IMR-90 (cell line): Measurements from ENCODE around the gene ANKRD40CL. TPM values are rescaled to one million over a fixed set of nuclear protein-coding genes. Genes with fewer than 3 reads are reported as not detected.

ENCODE experiments used
- ATAC-seq: fragments of 200-7000 bp; cut with Tn5 transposase; 2 replicates; pipeline ENCODE4 v1.9.1; 2020; ENCODE audit warnings: low read depth, mild to moderate bottlenecking, moderate library complexity
- BruUV-seq: library from RNA; stranded (reverse); fragments of 400-500 nt; replicated peaks from 2 replicates; lab custom pipeline; 2021; lab: Mats Ljungman, UMichigan
- CTCF ChIA-PET: fragments of 300-600 bp; formaldehyde crosslinking; extraction: SDS; loops from one replicate; lab custom pipeline; 2021; ENCODE audit warnings: antibody characterized with exemption; lab: Yijun Ruan, JAX
- POLR2A ChIA-PET: fragments of 300-600 bp; sonication (Branson Sonifier 250); formaldehyde crosslinking; loops from one replicate; lab custom pipeline; 2022; ENCODE audit warnings: antibody characterized with exemption; ENCODE audit not compliant: unreplicated experiment; lab: Charles Lee
- DNase-seq: peaks from one replicate; pipeline ENCODE4 v3.0.0; 2013
- H2AFZ ChIP-seq: replicated peaks from 2 replicates; pipeline ENCODE3; 2013; ENCODE audit warnings: low read length, mild to moderate bottlenecking; ENCODE audit not compliant: poor library complexity
- H2AK5ac ChIP-seq: 2 replicates; pipeline ENCODE4 v1.6.1; 2013; ENCODE audit warnings: low read depth, low read length, inconsistent platforms
- H2AK9ac ChIP-seq: replicated peaks from 2 replicates; pipeline ENCODE3; 2013; ENCODE audit warnings: mild to moderate bottlenecking, low read depth, low read length, moderate library complexity; ENCODE audit not compliant: poor library complexity
- H2BK120ac ChIP-seq: 2 replicates; pipeline ENCODE4 v1.6.1; 2013; ENCODE audit warnings: low read depth, low read length, inconsistent platforms
- H2BK15ac ChIP-seq: 3 replicates; pipeline ENCODE4 v1.6.1; 2013; ENCODE audit warnings: low read depth, low read length, inconsistent platforms
- H2BK20ac ChIP-seq: 2 replicates; pipeline ENCODE4 v1.6.1; 2013; ENCODE audit warnings: low read depth, mild to moderate bottlenecking, inconsistent platforms, low read length, moderate library complexity
- H2BK5ac ChIP-seq: 2 replicates; pipeline ENCODE4 v1.6.1; 2013; ENCODE audit warnings: mild to moderate bottlenecking, low read depth, low read length, inconsistent platforms; ENCODE audit not compliant: poor library complexity, severe bottlenecking
- H3K14ac ChIP-seq: replicated peaks from 2 replicates; pipeline ENCODE4 v1.6.1; 2013; ENCODE audit warnings: low read depth, low read length, inconsistent platforms
- H3K18ac ChIP-seq: 2 replicates; pipeline ENCODE4 v1.6.1; 2013; ENCODE audit warnings: low read depth, low read length, control low read depth
- H3K23ac ChIP-seq: 2 replicates; pipeline ENCODE4 v1.6.1; 2013; ENCODE audit warnings: low read depth, low read length, inconsistent platforms
- H3K27ac ChIP-seq: 2 replicates; pipeline ENCODE4 v1.5.1; 2013; ENCODE audit warnings: mild to moderate bottlenecking, control low read depth, low read length; ENCODE audit not compliant: insufficient read depth
- H3K27me3 ChIP-seq: 2 replicates; pipeline ENCODE4 v1.6.1; 2013; ENCODE audit warnings: low read length; ENCODE audit not compliant: control insufficient read depth, insufficient read depth
- H3K36me3 ChIP-seq: 2 replicates; pipeline ENCODE4 v1.6.1; 2013; ENCODE audit warnings: low read length, mixed read lengths; ENCODE audit not compliant: control insufficient read depth, insufficient read depth
- H3K4ac ChIP-seq: 2 replicates; pipeline ENCODE4 v1.6.1; 2013; ENCODE audit warnings: low read depth, low read length, inconsistent platforms
- H3K4me1 ChIP-seq: 2 replicates; pipeline ENCODE4 v1.6.1; 2013; ENCODE audit warnings: low read length, mixed read lengths; ENCODE audit not compliant: control insufficient read depth, insufficient read depth
- H3K4me2 ChIP-seq: 2 replicates; pipeline ENCODE4 v1.6.1; 2013; ENCODE audit warnings: low read depth, mild to moderate bottlenecking, control low read depth, low read length, moderate library complexity
- H3K4me3 ChIP-seq: 2 replicates; pipeline ENCODE4 v1.5.1; 2013; ENCODE audit warnings: low read depth, mild to moderate bottlenecking, control low read depth, low read length, moderate library complexity; ENCODE audit not compliant: insufficient read depth
- H3K56ac ChIP-seq: 2 replicates; pipeline ENCODE4 v1.6.1; 2013; ENCODE audit warnings: low read length, inconsistent platforms; ENCODE audit not compliant: insufficient read depth; ENCODE audit errors: extremely low read depth
- H3K79me1 ChIP-seq, 2 experiments: 2 replicates each; pipeline ENCODE4 v1.6.1; 2013; ENCODE audit warnings: low read length in 2 of 2, inconsistent platforms in 1 of 2, low read depth in 1 of 2
- H3K9ac ChIP-seq: 2 replicates; pipeline ENCODE4 v1.6.1; 2013; ENCODE audit warnings: low read depth, low read length, control low read depth
- H3K9me1 ChIP-seq: 2 replicates; pipeline ENCODE4 v1.6.1; 2013; ENCODE audit warnings: low read length, inconsistent platforms; ENCODE audit not compliant: insufficient read depth
- H3K9me3 ChIP-seq: 2 replicates; pipeline ENCODE4 v1.6.1; 2013; ENCODE audit warnings: low read length; ENCODE audit not compliant: control insufficient read depth, insufficient read depth
- H4K20me1 ChIP-seq: 2 replicates; pipeline ENCODE4 v1.6.1; 2013; ENCODE audit warnings: low read length, inconsistent platforms; ENCODE audit not compliant: insufficient read depth
- H4K5ac ChIP-seq: 2 replicates; pipeline ENCODE4 v1.6.1; 2013; ENCODE audit warnings: mild to moderate bottlenecking, low read depth, low read length, control low read depth
- H4K8ac ChIP-seq, 2 experiments: 2 replicates each; pipeline ENCODE4 v1.6.1; 2013; ENCODE audit warnings: low read depth in 2 of 2, low read length in 2 of 2, control low read depth in 1 of 2, inconsistent platforms in 1 of 2
- H4K91ac ChIP-seq: 2 replicates; pipeline ENCODE4 v1.6.1; 2013; ENCODE audit warnings: low read depth, low read length, inconsistent platforms; ENCODE audit not compliant: insufficient read depth
- BHLHE40 ChIP-seq: fragments of 150-350 bp; IDR thresholded peaks from 2 replicates; pipeline ENCODE4 v1.6.1; 2016; ENCODE audit warnings: mild to moderate bottlenecking, low read depth, low read length
- CEBPB ChIP-seq: IDR thresholded peaks from 2 replicates; pipeline ENCODE4 v1.6.1; 2012; ENCODE audit warnings: low read depth, low read length, improper control_type of control experiment
- FOS ChIP-seq: fragments of 150-350 bp; IDR thresholded peaks from 2 replicates; pipeline ENCODE4 v1.6.1; 2016; ENCODE audit warnings: low read depth, low read length
- MAFK ChIP-seq: IDR thresholded peaks from 2 replicates; pipeline ENCODE4 v1.6.1; 2012; ENCODE audit warnings: low read depth, low read length, improper control_type of control experiment
- MAZ ChIP-seq: IDR thresholded peaks from 2 replicates; pipeline ENCODE4 v1.6.1; 2012; ENCODE audit warnings: low read depth, mild to moderate bottlenecking, low read length, improper control_type of control experiment, moderate library complexity, borderline replicate concordance
- MXI1 ChIP-seq: IDR thresholded peaks from 2 replicates; pipeline ENCODE4 v1.6.1; 2012; ENCODE audit warnings: low read depth, mild to moderate bottlenecking, low read length, moderate library complexity, borderline replicate concordance
- NFE2L2 ChIP-seq: fragments of 150-350 bp; IDR thresholded peaks from 2 replicates; pipeline ENCODE4 v1.6.1; 2016; ENCODE audit warnings: low read depth, mild to moderate bottlenecking, low read length
- POLR2A ChIP-seq: IDR thresholded peaks from 2 replicates; pipeline ENCODE4 v1.6.1; 2012; ENCODE audit warnings: mild to moderate bottlenecking, low read depth, low read length
- RAD21 ChIP-seq: IDR thresholded peaks from 2 replicates; pipeline ENCODE4 v1.6.1; 2012; ENCODE audit warnings: low read length, improper control_type of control experiment
- RCOR1 ChIP-seq: IDR thresholded peaks from 2 replicates; pipeline ENCODE4 v1.6.1; 2012; ENCODE audit warnings: mild to moderate bottlenecking, low read length, improper control_type of control experiment; ENCODE audit not compliant: insufficient replicate concordance
- RFX5 ChIP-seq: IDR thresholded peaks from 2 replicates; pipeline ENCODE4 v1.8.0; 2012; ENCODE audit warnings: low read depth, mild to moderate bottlenecking, low read length, moderate library complexity
- SMC3 ChIP-seq: fragments of 150-350 bp; IDR thresholded peaks from 2 replicates; pipeline ENCODE4 v1.6.1; 2016; ENCODE audit warnings: low read depth, mild to moderate bottlenecking, antibody characterized with exemption, low read length, moderate library complexity
- whole genome bisulfite sequencing, 2 experiments: methylation state at CpG; one replicate each; pipeline versions ENCODE4 v1.1.5 to v1.1.7; 2013; ENCODE audit warnings: missing lambda C conversion rate in 2 of 2; ENCODE audit not compliant: insufficient read length in 1 of 2; ENCODE audit errors: extremely low coverage in 2 of 2; 5-methylcytosine and 5-hydroxymethylcytosine counted together
- dilution Hi-C: fragments of 300-500 bp; cut with HindIII; formaldehyde crosslinking; loops from one replicate; pipeline ENCODE4 v1.14.3; 2018; ENCODE audit warnings: low sequenced_read_pairs; ENCODE audit not compliant: unreplicated experiment
- in situ Hi-C: fragments of 300-500 bp; cut with MboI; formaldehyde crosslinking; loops from 3 replicates; pipeline ENCODE4 v1.14.3; 2019; ENCODE audit warnings: low sequenced_read_pairs, inconsistent platforms, mixed read lengths
- intact Hi-C: fragments of 100-400 bp; cut with micrococcal nuclease; formaldehyde crosslinking; loops from 2 replicates; pipeline ENCODE4 v1.10.0; 2022
- polyA plus RNA-seq, 3 experiments: library from polyadenylated mRNA; depleted of rRNA; stranded (reverse); fragments of >200 nt; gene quantifications; 2 replicates each; pipeline ENCODE4 v1.2.3, GENCODE V29; 2012; ENCODE audit warnings: low replicate concordance in 1 of 3
- total RNA-seq: library from RNA; depleted of rRNA; stranded (reverse); fragments of >200 nt; gene quantifications from 2 replicates; pipeline ENCODE4 v1.2.3, GENCODE V29; 2012
- TF ChIP-seq, protein P1 (sequence below): fragments of 150-350 bp; IDR thresholded peaks from 2 replicates; pipeline ENCODE4 v1.6.1; 2016; ENCODE audit warnings: low read depth, mild to moderate bottlenecking, low read length, moderate library complexity, borderline replicate concordance
- TF ChIP-seq, protein P2 (sequence below): fragments of 150-350 bp; IDR thresholded peaks from 2 replicates; pipeline ENCODE4 v1.6.1; 2017; ENCODE audit warnings: mild to moderate bottlenecking, antibody characterized with exemption, low read length, low read depth
- TF ChIP-seq, protein P3 (sequence below): conservative IDR thresholded peaks from 2 replicates; pipeline ENCODE4 v1.5.1; 2012; ENCODE audit warnings: mild to moderate bottlenecking, low read depth, low read length, improper control_type of control experiment

ANKRD40CL gene
- total and polyA plus RNA-seq, 2 of the 4 experiments (the other 2 are of a cell fraction), result not detected

- in situ Hi-C loops, result no loop called here
- TF ChIP-seq MXI1, result no peak
- TF ChIP-seq NFE2L2, result no peak
- TF ChIP-seq RFX5, result no peak
- TF ChIP-seq RAD21, result no peak
- TF ChIP-seq MAZ, result no peak
- TF ChIP-seq, protein P1, sequence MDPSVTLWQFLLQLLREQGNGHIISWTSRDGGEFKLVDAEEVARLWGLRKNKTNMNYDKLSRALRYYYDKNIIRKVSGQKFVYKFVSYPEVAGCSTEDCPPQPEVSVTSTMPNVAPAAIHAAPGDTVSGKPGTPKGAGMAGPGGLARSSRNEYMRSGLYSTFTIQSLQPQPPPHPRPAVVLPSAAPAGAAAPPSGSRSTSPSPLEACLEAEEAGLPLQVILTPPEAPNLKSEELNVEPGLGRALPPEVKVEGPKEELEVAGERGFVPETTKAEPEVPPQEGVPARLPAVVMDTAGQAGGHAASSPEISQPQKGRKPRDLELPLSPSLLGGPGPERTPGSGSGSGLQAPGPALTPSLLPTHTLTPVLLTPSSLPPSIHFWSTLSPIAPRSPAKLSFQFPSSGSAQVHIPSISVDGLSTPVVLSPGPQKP, result no peak
- TF ChIP-seq, protein P2, sequence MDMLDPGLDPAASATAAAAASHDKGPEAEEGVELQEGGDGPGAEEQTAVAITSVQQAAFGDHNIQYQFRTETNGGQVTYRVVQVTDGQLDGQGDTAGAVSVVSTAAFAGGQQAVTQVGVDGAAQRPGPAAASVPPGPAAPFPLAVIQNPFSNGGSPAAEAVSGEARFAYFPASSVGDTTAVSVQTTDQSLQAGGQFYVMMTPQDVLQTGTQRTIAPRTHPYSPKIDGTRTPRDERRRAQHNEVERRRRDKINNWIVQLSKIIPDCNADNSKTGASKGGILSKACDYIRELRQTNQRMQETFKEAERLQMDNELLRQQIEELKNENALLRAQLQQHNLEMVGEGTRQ, result no peak
- TF ChIP-seq, protein P3, sequence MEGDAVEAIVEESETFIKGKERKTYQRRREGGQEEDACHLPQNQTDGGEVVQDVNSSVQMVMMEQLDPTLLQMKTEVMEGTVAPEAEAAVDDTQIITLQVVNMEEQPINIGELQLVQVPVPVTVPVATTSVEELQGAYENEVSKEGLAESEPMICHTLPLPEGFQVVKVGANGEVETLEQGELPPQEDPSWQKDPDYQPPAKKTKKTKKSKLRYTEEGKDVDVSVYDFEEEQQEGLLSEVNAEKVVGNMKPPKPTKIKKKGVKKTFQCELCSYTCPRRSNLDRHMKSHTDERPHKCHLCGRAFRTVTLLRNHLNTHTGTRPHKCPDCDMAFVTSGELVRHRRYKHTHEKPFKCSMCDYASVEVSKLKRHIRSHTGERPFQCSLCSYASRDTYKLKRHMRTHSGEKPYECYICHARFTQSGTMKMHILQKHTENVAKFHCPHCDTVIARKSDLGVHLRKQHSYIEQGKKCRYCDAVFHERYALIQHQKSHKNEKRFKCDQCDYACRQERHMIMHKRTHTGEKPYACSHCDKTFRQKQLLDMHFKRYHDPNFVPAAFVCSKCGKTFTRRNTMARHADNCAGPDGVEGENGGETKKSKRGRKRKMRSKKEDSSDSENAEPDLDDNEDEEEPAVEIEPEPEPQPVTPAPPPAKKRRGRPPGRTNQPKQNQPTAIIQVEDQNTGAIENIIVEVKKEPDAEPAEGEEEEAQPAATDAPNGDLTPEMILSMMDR, result no peak
- no peak for TF ChIP-seq POLR2A
- no peak for TF ChIP-seq RCOR1
- TF ChIP-seq MAFK, result no peak
- no peak for TF ChIP-seq CEBPB
- no peak for TF ChIP-seq FOS
- no peak for TF ChIP-seq SMC3
- TF ChIP-seq BHLHE40, result no peak
- Histone ChIP-seq H3K4me1 (peaks cover 3% of the 10 kb centered on the region; the same call in 1 of the 2 replicates), H2AFZ (no peak overlapping the region), H3K4me2 (no peak overlapping the region), H3K23ac (no peak overlapping the region), H3K9me1 (peaks cover 9% of the 10 kb centered on the region), H2AK9ac (no peak overlapping the region), H4K91ac (no peak overlapping the region), H4K5ac (no peak overlapping the region), H3K27me3 (no peaks in the 10 kb centered on the region), H2BK20ac (no peak overlapping the region), H2BK15ac (no peak overlapping the region), H3K36me3 (peaks cover 29% of the 10 kb centered on the region), H2BK120ac (no peak overlapping the region), H2BK5ac (no peak overlapping the region), H3K9ac (no peak overlapping the region), H3K79me1 (peaks cover 33 to 59% of the 10 kb centered on the region in 2 experiments), H3K9me3 (no peaks in the 10 kb centered on the region), H3K4me3 (no peak overlapping the region), H3K14ac (no peak overlapping the region), H4K20me1 (peaks cover 42% of the 10 kb centered on the region), H4K8ac (no peak overlapping the region), H3K4ac (no peak overlapping the region), H3K27ac (no peak overlapping the region), H2AK5ac (no peak overlapping the region), H3K18ac (no peak overlapping the region), H3K56ac (no peak overlapping the region)
- DNase-seq (no peak), ATAC-seq (no peak)
- no TSS peak for BruUV-seq
- dilution Hi-C loops, result no loop called here
- ChIA-PET POLR2A (no interaction called here), CTCF (no interaction called here)
- intact Hi-C loops, result no loop called here
- no CpG with 5 or more reads among the region's 2 CpGs for WGBS, 2 experiments
Measured at GRCh38 chr17:50739098-50739497, 28.2 kb downstream of the ANKRD40CL start.
